HepG2 (cell line): Measurements from ENCODE around the gene FBLIM1. TPM values are rescaled to one million over a fixed set of nuclear protein-coding genes. Genes with fewer than 3 reads are reported as not detected.

Experiments
- ATAC-seq: fragments of 200-7000 bp; cut with Tn5 transposase; 3 replicates; pipeline ENCODE4 v1.9.1; 2020; ENCODE audit warnings: mild to moderate bottlenecking, moderate library complexity
- BruUV-seq: library from RNA; stranded (reverse); fragments of 400-500 nt; replicated peaks from 2 replicates; lab custom pipeline; 2021; lab: Mats Ljungman, UMichigan
- CTCF ChIA-PET: fragments of 300-600 bp; formaldehyde crosslinking; extraction: SDS; loops from one replicate; lab custom pipeline; 2021; ENCODE audit warnings: low total read pairs, inconsistent platforms, low intra/inter-chr PET ratio; lab: Yijun Ruan, JAX
- POLR2A ChIA-PET: fragments of 350-600 bp; sonication (Branson Sonifier 250); formaldehyde crosslinking; loops from one replicate; lab custom pipeline; 2020; ENCODE audit warnings: antibody characterized with exemption, inconsistent platforms; lab: Yijun Ruan, JAX
- DNase-seq: peaks from one replicate; pipeline ENCODE4 v3.0.0-alpha.2; 2015; ENCODE audit warnings: low spot score
- FAIRE-seq: peaks from 3 replicates; lab custom pipeline; 2011; peaks lifted over from hg19 to GRCh38; lab: Jason Lieb, UNC
- H2AFZ ChIP-seq: one replicate; pipeline ENCODE4 v1.6.1; 2011; ENCODE audit warnings: low read length, inconsistent platforms
- H3K27ac ChIP-seq: fragments of 300-600 bp; 3 replicates; pipeline ENCODE4 v1.8.0; 2011; ENCODE audit warnings: mixed run types, mild to moderate bottlenecking, mixed read lengths, low read length, inconsistent platforms; ENCODE audit not compliant: insufficient read depth; ENCODE audit errors: extremely low read length
- H3K27me3 ChIP-seq, 2 experiments: fragments of 200-600 bp in 1 of 2; 2 replicates in 1 of 2; 3 replicates in 1 of 2; pipeline versions ENCODE4 v1.6.0 to v1.8.0; 2011; ENCODE audit warnings: low read length in 2 of 2, mild to moderate bottlenecking in 2 of 2, moderate library complexity in 2 of 2, inconsistent platforms in 1 of 2; ENCODE audit not compliant: insufficient read depth in 2 of 2, control insufficient read depth in 1 of 2
- H3K36me3 ChIP-seq, 2 experiments: fragments of 200-600 bp in 1 of 2; replicated peaks in 1 of 2; 2 replicates in 1 of 2; 3 replicates in 1 of 2; pipeline versions ENCODE4 v1.5.1 to v1.8.0; 2011; ENCODE audit warnings: low read length in 2 of 2, inconsistent platforms in 1 of 2; ENCODE audit not compliant: insufficient read depth in 2 of 2, control insufficient read depth in 1 of 2
- H3K4me1 ChIP-seq: 2 replicates; pipeline ENCODE4 v1.5.1; 2012; ENCODE audit warnings: low read length, inconsistent platforms; ENCODE audit not compliant: insufficient read depth
- H3K4me2 ChIP-seq: 2 replicates; pipeline ENCODE4 v1.6.0; 2011; ENCODE audit warnings: low read depth, low read length, inconsistent platforms
- H3K4me3 ChIP-seq, 3 experiments: fragments of 200-600 bp in 1 of 3; sonication (generic), shearing (Covaris generic) in 1 of 3; replicated peaks in 1 of 3; 2 replicates each; pipeline ENCODE4 v1.5.1; 2011 to 2016; ENCODE audit warnings: low read length in 3 of 3, inconsistent platforms in 2 of 3, low read depth in 2 of 3, mild to moderate bottlenecking in 2 of 3, control low read depth in 1 of 3, mixed read lengths in 1 of 3; ENCODE audit not compliant: insufficient read depth in 1 of 3
- H3K79me2 ChIP-seq: one replicate; pipeline ENCODE4 v1.6.1; 2011; ENCODE audit warnings: low read length, inconsistent platforms; ENCODE audit not compliant: insufficient read depth
- H3K9ac ChIP-seq: 2 replicates; pipeline ENCODE4 v1.6.0; 2011; ENCODE audit warnings: mild to moderate bottlenecking, low read depth, low read length, inconsistent platforms; ENCODE audit not compliant: insufficient read depth
- H3K9me3 ChIP-seq: 2 replicates; pipeline ENCODE4 v1.5.1; 2012; ENCODE audit warnings: mild to moderate bottlenecking, low read length
- H4K20me1 ChIP-seq: 2 replicates; pipeline ENCODE4 v1.6.0; 2011; ENCODE audit warnings: inconsistent platforms, mild to moderate bottlenecking, low read length, moderate library complexity; ENCODE audit not compliant: insufficient read depth
- ARNTL ChIP-seq: sonication (generic); formaldehyde crosslinking; IDR thresholded peaks from 2 replicates; pipeline ENCODE4 v1.4.0; 2020; ENCODE audit warnings: mild to moderate bottlenecking, missing genetic modification reagents
- CCAR2 ChIP-seq: fragments of 200-400 bp; formaldehyde crosslinking; optimal IDR thresholded peaks from 2 replicates; pipeline ENCODE3; 2018; ENCODE audit warnings: low read depth, mild to moderate bottlenecking, low read length, moderate library complexity
- EED ChIP-seq: sonication (generic); formaldehyde crosslinking; IDR thresholded peaks from 2 replicates; pipeline ENCODE4 v1.5.0; 2020; ENCODE audit warnings: mild to moderate bottlenecking, missing genetic modification reagents
- GZF1 ChIP-seq: sonication (generic); formaldehyde crosslinking; IDR thresholded peaks from 2 replicates; pipeline ENCODE4 v1.5.1; 2020; ENCODE audit warnings: mild to moderate bottlenecking, missing genetic modification reagents
- LRRFIP1 ChIP-seq: sonication (generic); formaldehyde crosslinking; conservative IDR thresholded peaks from 2 replicates; pipeline ENCODE4 v1.4.0; 2020; ENCODE audit warnings: missing genetic modification reagents
- MATR3 ChIP-seq: sonication (generic); formaldehyde crosslinking; IDR thresholded peaks from 2 replicates; pipeline ENCODE4 v1.4.0; 2020; ENCODE audit warnings: missing genetic modification reagents
- SALL1 ChIP-seq: sonication (generic); formaldehyde crosslinking; IDR thresholded peaks from 2 replicates; pipeline ENCODE4 v1.8.0; 2022; ENCODE audit warnings: mild to moderate bottlenecking, missing genetic modification reagents
- SIN3B ChIP-seq: fragments of 150-350 bp; IDR thresholded peaks from 2 replicates; pipeline ENCODE4 v1.6.1; 2014; ENCODE audit warnings: low read length
- SMARCE1 ChIP-seq: fragments of 450-650 bp; IDR thresholded peaks from 2 replicates; pipeline ENCODE4 v1.6.1; 2017; ENCODE audit warnings: borderline replicate concordance
- TFDP2 ChIP-seq: sonication (generic); formaldehyde crosslinking; IDR thresholded peaks from 2 replicates; pipeline ENCODE4 v1.4.0; 2020; ENCODE audit warnings: missing genetic modification reagents
- ZNF180 ChIP-seq: sonication (generic); formaldehyde crosslinking; IDR thresholded peaks from 2 replicates; pipeline ENCODE4 v1.4.0; 2020; ENCODE audit warnings: low read depth, missing genetic modification reagents, borderline replicate concordance
- ZNF431 ChIP-seq: sonication (generic); formaldehyde crosslinking; IDR thresholded peaks from 2 replicates; pipeline ENCODE4 v1.9.0; 2022; ENCODE audit warnings: missing genetic modification reagents, low read depth, mild to moderate bottlenecking, borderline replicate concordance
- ZSCAN30 ChIP-seq: sonication (generic); formaldehyde crosslinking; IDR thresholded peaks from 2 replicates; pipeline ENCODE4 v1.5.0; 2020; ENCODE audit warnings: mild to moderate bottlenecking, missing genetic modification reagents
- WGBS: methylation state at CpG from one replicate; pipeline ENCODE4 v1.1.6; 2017; ENCODE audit warnings: low lambda C conversion rate; 5-methylcytosine and 5-hydroxymethylcytosine counted together
- in situ Hi-C: cut with HindIII; loops from 2 replicates; pipeline ENCODE4 v1.10.0; 2017; ENCODE audit warnings: low pct_unique_long_range_greater_than_20kb; ENCODE audit not compliant: extremely low pct_ligation_motif_present
- intact Hi-C: fragments of 100-400 bp; cut with micrococcal nuclease; formaldehyde crosslinking; loops from one replicate; pipeline ENCODE4 v1.10.0; 2022; ENCODE audit not compliant: unreplicated experiment
- polyA plus RNA-seq, 8 experiments: library from polyadenylated mRNA; depleted of rRNA in 3 of 8; stranded (reverse) in 7 of 8; unstranded in 1 of 8; fragments of >200 nt; fragmentation: Illumina TruSeq in 4 of 8; extraction: Trizol in 4 of 8; gene quantifications; 2 replicates each; pipeline versions ENCODE4 v1.2.1 to v1.2.3, GENCODE V29; 2011 to 2016; ENCODE audit warnings: low read depth in 4 of 8, missing spikeins in 1 of 8, mixed read lengths in 1 of 8; ENCODE audit not compliant: insufficient read depth in 1 of 8
- total RNA-seq, 5 experiments: library from RNA; depleted of rRNA; stranded (reverse); fragments of >200 nt; fragmentation: Illumina TruSeq; extraction: Trizol; gene quantifications; 2 replicates each; pipeline ENCODE4 v1.2.3, GENCODE V29; 2016; ENCODE audit warnings: low read depth in 1 of 5

Gene FBLIM1
- total and polyA plus RNA-seq, 2 of the 13 experiments (the other 11 are each of a cell fraction or from before 2014, with no cell fraction given), result 10.6 to 23.0 TPM

- H3K9ac ChIP-seq, result no peak overlapping the region
- in situ Hi-C loops, result no loop called here
- intact Hi-C loops, result no loop called here
- no peaks in the 10 kb centered on the region for H3K79me2 ChIP-seq
- no peaks in the 10 kb centered on the region for H4K20me1 ChIP-seq
- ChIA-PET CTCF (no interaction called here), POLR2A (no interaction called here)
- no peaks in the 10 kb centered on the region for H3K27me3 ChIP-seq
- H3K27ac ChIP-seq, result no peak overlapping the region
- no peak overlapping the region for H3K4me3 ChIP-seq
- H3K4me2 ChIP-seq, result no peak overlapping the region
- no peak for TF ChIP-seq ARNTL (CRISPR knock-in tag)
- no TSS peak for BruUV-seq
- FAIRE-seq, result no peak
- H3K36me3 ChIP-seq, result peaks cover 19 to 58% of the 10 kb centered on the region in 2 experiments; a peak in 4 of 5 replicates
- no peaks in the 10 kb centered on the region for H3K9me3 ChIP-seq
- DNase-seq, result no peak
- H3K4me1 ChIP-seq, result no peaks in the 10 kb centered on the region
- no peak for ATAC-seq
- no peak overlapping the region for H2AFZ ChIP-seq
- WGBS, result 98% methylated on average over 18 of the region's 20 CpGs
Observed at GRCh38 chr1:15723631-15724246, 34.9 kb upstream of the FBLIM1 start.

GRCh38 chr1:15724949-15725880 lies 33.4 kb upstream of the FBLIM1 start:
- CTCF ChIA-PET, result no interaction called here
- no peak overlapping the region for H3K4me3 ChIP-seq
- in situ Hi-C loops, result no loop called here
- no peak overlapping the region for H3K9ac ChIP-seq
- 96% methylated on average over 4 of the region's 26 CpGs for WGBS
- no peak for FAIRE-seq
- no peak overlapping the region for H2AFZ ChIP-seq
- POLR2A ChIA-PET, result no interaction called here
- no peak for ATAC-seq
- no peaks in the 10 kb centered on the region for H3K27me3 ChIP-seq
- no peak for DNase-seq
- no peaks in the 10 kb centered on the region for H3K79me2 ChIP-seq
- no peaks in the 10 kb centered on the region for H4K20me1 ChIP-seq
- BruUV-seq, result no TSS peak
- H3K4me1 ChIP-seq, result no peaks in the 10 kb centered on the region
- intact Hi-C loops, result no loop called here
- no peak overlapping the region for H3K4me2 ChIP-seq
- no peaks in the 10 kb centered on the region for H3K9me3 ChIP-seq
- peaks cover 14 to 50% of the 10 kb centered on the region in 2 experiments; a peak in 4 of 5 replicates for H3K36me3 ChIP-seq
- H3K27ac ChIP-seq, result no peak overlapping the region
- TF ChIP-seq EED (CRISPR knock-in tag), result no peak
- no peak for TF ChIP-seq ZNF431 (CRISPR knock-in tag)
- no peak for TF ChIP-seq SALL1
- no peak for TF ChIP-seq SMARCE1
- no peak for TF ChIP-seq SIN3B
- no peak for TF ChIP-seq GZF1
- no peak for TF ChIP-seq CCAR2
- TF ChIP-seq ZNF180, result no peak
- no peak for TF ChIP-seq LRRFIP1 (CRISPR knock-in tag)
- no peak for TF ChIP-seq ZSCAN30 (CRISPR knock-in tag)
- no peak for TF ChIP-seq MATR3 (CRISPR knock-in tag)
- TF ChIP-seq TFDP2 (CRISPR knock-in tag), result no peak
